MCF 10A (cell line): Measurements from ENCODE around the gene OLIG3. TPM values are rescaled to one million over a fixed set of nuclear protein-coding genes. Genes with fewer than 3 reads are reported as not detected.

Experiments used
- BruUV-seq: library from RNA; stranded (reverse); fragments of 400-500 nt; replicated peaks from 2 replicates; lab custom pipeline; 2021; lab: Mats Ljungman, UMichigan
- CTCF ChIA-PET: fragments of 300-600 bp; sonication (Branson Sonifier 250); formaldehyde crosslinking; extraction: SDS; loops from one replicate; lab custom pipeline; 2021; ENCODE audit warnings: antibody characterized with exemption, inconsistent platforms; lab: Yijun Ruan, JAX
- POLR2A ChIA-PET: fragments of 300-600, 350-650 bp; sonication (Branson Sonifier 250); formaldehyde crosslinking; extraction: SDS; loops from one replicate; lab custom pipeline; 2020; ENCODE audit warnings: antibody characterized with exemption, inconsistent platforms; lab: Yijun Ruan, JAX
- DNase-seq: peaks from one replicate; pipeline ENCODE4 v3.0.0-alpha.2; 2018; ENCODE audit not compliant: unreplicated experiment
- H3K27ac Mint-ChIP-seq: one replicate; pipeline ENCODE4 v1.8.0; 2022; ENCODE audit warnings: mild to moderate bottlenecking, low read depth, mixed read lengths; ENCODE audit not compliant: unreplicated experiment
- H3K27me3 Mint-ChIP-seq: one replicate; pipeline ENCODE4 v1.8.0; 2022; ENCODE audit warnings: mixed read lengths; ENCODE audit not compliant: insufficient read depth, unreplicated experiment
- H3K36me3 Mint-ChIP-seq: one replicate; pipeline ENCODE4 v1.8.0; 2022; ENCODE audit warnings: mild to moderate bottlenecking, moderate library complexity, mixed read lengths; ENCODE audit not compliant: insufficient read depth, unreplicated experiment
- H3K4me1 Mint-ChIP-seq: one replicate; pipeline ENCODE4 v1.8.0; 2022; ENCODE audit warnings: mixed read lengths; ENCODE audit not compliant: insufficient read depth, unreplicated experiment
- H3K4me3 Mint-ChIP-seq: one replicate; pipeline ENCODE4 v1.8.0; 2022; ENCODE audit warnings: mild to moderate bottlenecking, moderate library complexity, mixed read lengths; ENCODE audit not compliant: unreplicated experiment
- H3K9me3 Mint-ChIP-seq: one replicate; pipeline ENCODE4 v1.8.0; 2022; ENCODE audit warnings: mixed read lengths; ENCODE audit not compliant: unreplicated experiment
- intact Hi-C: fragments of 100-400 bp; cut with micrococcal nuclease; formaldehyde crosslinking; loops from 2 replicates; pipeline ENCODE4 v1.14.1; 2022
- total RNA-seq: library from RNA; stranded (reverse); gene quantifications from 2 replicates; pipeline ENCODE4 v1.2.3, GENCODE V29; 2022
- TF ChIP-seq, protein P1 (sequence below): fragments of 200-600 bp; IDR thresholded peaks from one replicate; pipeline ENCODE4 v1.8.0; 2022; ENCODE audit warnings: antibody characterized with exemption, mild to moderate bottlenecking; ENCODE audit not compliant: unreplicated experiment

The OLIG3 gene
- total RNA-seq, 1 experiment from 2014 or later: not detected

DNA sequence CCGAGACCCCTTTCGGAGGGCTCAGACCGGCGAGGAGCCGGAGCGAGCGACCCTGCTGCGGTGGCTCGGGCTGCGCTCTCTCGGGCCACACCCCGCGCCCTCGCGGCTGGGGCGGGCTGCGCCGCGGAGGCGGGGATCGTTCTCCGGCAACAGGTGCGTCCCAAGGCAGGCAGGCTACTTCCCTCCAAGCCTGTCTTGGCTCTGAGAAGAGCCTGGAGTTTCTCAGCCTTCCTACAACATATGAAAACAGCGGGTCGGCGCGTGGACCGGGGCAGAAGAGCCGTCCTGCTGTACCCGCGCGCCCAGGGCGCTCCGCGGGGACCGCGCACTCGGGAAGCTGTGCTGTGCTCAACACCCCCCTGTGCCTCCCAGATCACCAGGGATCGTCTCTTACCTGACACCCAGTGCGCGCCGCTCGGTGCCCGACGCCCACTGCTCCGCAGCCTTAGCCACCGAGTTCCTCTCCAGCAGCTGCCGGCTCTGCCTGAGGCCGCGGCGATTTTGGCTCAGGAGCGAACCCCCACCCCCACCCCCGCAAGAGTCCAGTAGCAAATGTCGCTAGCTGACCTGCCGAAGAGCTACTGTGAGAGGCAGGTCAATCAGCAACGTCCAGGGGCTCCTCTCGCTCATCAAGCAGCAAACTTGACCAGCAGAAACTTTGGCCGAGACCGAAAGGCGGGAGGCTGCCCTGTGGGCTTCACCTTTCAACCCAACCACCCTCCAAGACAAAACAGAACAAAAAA, 3.7 kb upstream of the OLIG3 start:
- DNase-seq: no peak
- no peaks in the 10 kb centered on the region for H3K9me3 Mint-ChIP-seq
- TF ChIP-seq, protein P1, sequence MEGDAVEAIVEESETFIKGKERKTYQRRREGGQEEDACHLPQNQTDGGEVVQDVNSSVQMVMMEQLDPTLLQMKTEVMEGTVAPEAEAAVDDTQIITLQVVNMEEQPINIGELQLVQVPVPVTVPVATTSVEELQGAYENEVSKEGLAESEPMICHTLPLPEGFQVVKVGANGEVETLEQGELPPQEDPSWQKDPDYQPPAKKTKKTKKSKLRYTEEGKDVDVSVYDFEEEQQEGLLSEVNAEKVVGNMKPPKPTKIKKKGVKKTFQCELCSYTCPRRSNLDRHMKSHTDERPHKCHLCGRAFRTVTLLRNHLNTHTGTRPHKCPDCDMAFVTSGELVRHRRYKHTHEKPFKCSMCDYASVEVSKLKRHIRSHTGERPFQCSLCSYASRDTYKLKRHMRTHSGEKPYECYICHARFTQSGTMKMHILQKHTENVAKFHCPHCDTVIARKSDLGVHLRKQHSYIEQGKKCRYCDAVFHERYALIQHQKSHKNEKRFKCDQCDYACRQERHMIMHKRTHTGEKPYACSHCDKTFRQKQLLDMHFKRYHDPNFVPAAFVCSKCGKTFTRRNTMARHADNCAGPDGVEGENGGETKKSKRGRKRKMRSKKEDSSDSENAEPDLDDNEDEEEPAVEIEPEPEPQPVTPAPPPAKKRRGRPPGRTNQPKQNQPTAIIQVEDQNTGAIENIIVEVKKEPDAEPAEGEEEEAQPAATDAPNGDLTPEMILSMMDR: no peak
- BruUV-seq: no TSS peak
- H3K36me3 Mint-ChIP-seq: peaks cover 5% of the 10 kb centered on the region
- peaks cover 29% of the 10 kb centered on the region for H3K27me3 Mint-ChIP-seq
- peaks cover 4% of the 10 kb centered on the region for H3K4me1 Mint-ChIP-seq
- no peak overlapping the region for H3K27ac Mint-ChIP-seq
- ChIA-PET CTCF (no interaction called here), POLR2A (interaction anchor here (0.7 kb wide), 1 partner anchor 1410 kb away, joined by 3 read pairs; no protein-coding TSS in a partner anchor)
- intact Hi-C loops: no loop called here
- H3K4me3 Mint-ChIP-seq: no peak overlapping the region

DNA sequence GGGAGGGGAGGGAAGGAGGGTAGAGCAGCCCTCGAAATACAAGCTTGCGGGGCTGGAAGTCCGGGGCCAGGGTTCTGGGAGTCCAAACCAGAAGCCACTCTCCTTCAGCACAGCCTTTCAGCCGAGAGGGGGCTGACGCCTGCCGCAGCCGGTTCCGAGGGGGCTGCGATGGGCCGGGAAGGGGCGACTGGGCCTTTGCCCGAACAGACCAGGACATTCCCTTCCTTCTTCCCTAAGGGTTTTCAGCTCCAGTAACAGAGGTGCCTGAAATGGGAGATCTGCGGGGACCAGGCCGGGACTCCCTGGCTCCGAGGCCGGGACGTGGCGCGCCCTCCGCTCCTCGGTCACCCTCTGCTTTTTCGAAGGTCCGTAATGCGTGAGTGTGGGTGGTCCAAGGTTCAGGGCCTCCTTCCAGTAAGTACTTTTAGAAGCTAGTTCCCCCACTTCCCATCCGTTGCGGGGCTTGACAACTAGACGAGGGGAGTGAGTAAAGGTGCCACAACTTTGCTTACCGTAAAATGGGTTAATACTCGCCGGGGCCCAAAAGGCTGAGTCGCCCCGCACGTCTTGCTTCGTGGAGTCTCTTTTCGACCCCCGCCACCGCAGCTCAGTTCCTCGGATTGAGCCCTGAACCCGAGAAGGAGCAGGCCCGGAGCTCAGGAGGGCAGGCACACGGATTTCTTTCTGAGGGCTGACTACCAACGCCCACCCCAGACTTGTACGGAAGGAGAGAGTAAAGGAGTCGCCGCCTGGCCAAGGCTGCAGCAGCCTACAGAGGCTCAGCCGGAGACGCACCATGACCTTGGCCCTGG, 2.9 kb upstream of the OLIG3 start:
- BruUV-seq: no TSS peak
- no peak overlapping the region for H3K27ac Mint-ChIP-seq
- peaks cover 5% of the 10 kb centered on the region for H3K36me3 Mint-ChIP-seq
- POLR2A ChIA-PET: no interaction called here
- H3K27me3 Mint-ChIP-seq: peaks cover 29% of the 10 kb centered on the region
- H3K4me3 Mint-ChIP-seq: no peak overlapping the region
- CTCF ChIA-PET: no interaction called here
- H3K9me3 Mint-ChIP-seq: no peaks in the 10 kb centered on the region
- H3K4me1 Mint-ChIP-seq: peaks cover 4% of the 10 kb centered on the region
- no peak for DNase-seq
- TF ChIP-seq, protein P1: no peak
- intact Hi-C loops: no loop called here

DNA sequence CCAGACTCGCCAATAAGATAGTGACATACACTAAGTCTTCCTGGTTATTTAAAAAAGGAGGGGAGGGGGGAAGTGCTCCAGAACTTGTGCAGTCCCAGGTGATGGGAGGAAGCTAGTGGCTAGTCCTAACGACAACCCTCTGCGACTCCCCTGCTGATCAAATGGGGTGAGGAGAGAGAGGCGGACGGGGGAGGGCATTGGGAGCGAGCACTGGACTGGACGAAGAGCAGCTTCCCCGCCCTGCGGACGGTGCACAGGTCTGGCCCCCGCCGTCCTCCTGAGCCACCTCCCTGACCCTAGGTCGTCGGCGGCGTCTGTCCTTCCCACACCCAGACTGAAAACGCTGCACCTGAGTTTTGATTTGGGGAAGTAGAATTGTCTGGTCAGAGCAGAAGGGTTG, 2.2 kb upstream of the OLIG3 start:
- Mint-ChIP-seq H3K36me3 (peaks cover 5% of the 10 kb centered on the region), H3K27ac (no peak overlapping the region), H3K4me3 (no peak overlapping the region), H3K4me1 (peaks cover 4% of the 10 kb centered on the region), H3K27me3 (peaks cover 29% of the 10 kb centered on the region), H3K9me3 (no peaks in the 10 kb centered on the region)
- CTCF ChIA-PET: no interaction called here
- BruUV-seq: no TSS peak
- intact Hi-C loops: no loop called here
- no peak for DNase-seq
- POLR2A ChIA-PET: no interaction called here
- TF ChIP-seq, protein P1: no peak

DNA sequence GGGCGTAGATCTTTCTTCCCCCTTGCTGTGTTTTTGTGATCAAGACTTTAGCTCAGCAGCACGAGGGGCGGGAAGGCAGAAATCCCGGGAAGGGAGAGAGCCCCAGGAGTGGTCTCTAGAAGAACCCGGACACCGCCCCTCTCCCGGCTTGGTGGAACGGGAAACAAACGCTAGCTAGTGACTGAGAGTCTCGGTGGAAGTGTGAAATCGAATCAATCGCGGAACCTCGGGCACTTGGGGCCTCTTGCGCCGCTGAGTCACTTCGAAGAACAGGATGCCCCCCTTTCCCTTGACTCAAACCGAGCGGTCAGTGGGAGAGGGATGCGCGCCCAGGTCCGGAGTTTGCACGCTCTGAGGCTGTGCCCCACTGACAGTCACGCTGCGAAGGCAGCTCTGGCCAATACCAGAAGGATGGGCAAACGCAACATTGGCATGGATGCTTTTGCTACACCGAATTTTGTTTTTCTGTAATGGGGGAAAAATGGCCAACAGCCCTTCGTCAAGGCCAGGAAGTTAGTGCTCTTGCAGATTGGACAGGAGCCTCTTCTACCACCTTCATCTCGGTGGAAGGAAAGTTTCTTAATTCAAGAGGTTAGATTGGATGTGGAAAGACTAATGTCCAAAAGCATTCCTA, 1.6 kb upstream of the OLIG3 start:
- Mint-ChIP-seq H3K9me3 (no peaks in the 10 kb centered on the region), H3K4me1 (peaks cover 4% of the 10 kb centered on the region), H3K27ac (no peak overlapping the region), H3K36me3 (peaks cover 5% of the 10 kb centered on the region), H3K27me3 (peaks cover 29% of the 10 kb centered on the region), H3K4me3 (no peak overlapping the region)
- DNase-seq: no peak
- TF ChIP-seq, protein P1: no peak
- no TSS peak for BruUV-seq
- ChIA-PET CTCF (interaction anchor here (0.6 kb wide), 1 partner anchor 833 kb away, joined by 3 read pairs; no protein-coding TSS in a partner anchor), POLR2A (interaction anchor here (0.7 kb wide), 1 partner anchor 46 kb away, joined by 3 read pairs; no protein-coding TSS in a partner anchor)
- intact Hi-C loops: no loop called here
